ENCODE measurements around the gene PERM1. TPM values are rescaled to one million over a fixed set of nuclear protein-coding genes. Genes with fewer than 3 reads are reported as not detected.
A peak's percentile ranks its signal among the peaks of the same experiment; 100 is the strongest.

The PERM1 gene
- total and polyA plus RNA-seq, 2 of the 8 experiments (the other 6 are each of a cell fraction or from before 2014, with no cell fraction given), result not detected

DNA sequence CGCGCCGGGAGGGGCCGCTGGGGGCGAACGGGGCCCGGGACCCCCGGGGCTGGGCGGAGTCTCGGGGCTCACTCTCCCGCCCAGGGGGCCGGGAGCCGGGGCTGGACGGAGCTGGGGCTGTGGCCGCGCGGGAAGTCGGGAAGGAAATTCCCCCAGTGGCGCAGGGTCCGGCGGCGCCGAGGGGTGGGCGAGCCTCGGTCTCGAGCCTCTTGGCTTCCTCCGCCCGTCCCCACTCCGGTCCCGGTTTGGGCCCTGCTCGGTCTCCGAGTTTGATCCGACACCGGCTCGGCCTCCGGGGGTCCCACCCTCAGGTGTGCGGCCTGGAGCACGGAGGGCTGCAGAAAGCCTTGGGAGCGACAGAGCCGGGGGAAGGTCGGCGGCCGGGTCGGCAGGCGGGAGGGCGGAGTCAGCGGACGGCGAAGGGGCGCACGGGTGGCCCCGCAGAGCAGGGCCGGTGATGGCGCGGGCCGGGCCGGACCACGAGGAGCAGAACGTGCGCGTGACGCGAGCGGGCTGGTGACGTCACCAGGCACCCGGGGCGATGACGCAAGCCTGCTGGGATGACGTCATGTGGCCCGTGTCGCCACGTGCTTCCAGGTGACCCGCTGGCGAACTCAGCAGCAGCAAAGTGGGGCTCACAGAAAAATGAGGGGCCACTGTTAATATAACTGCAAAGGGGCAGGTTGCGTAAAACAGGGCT lies 18.6 kb upstream of the PERM1 start (continued):
- TF ChIP-seq, protein P1, sequence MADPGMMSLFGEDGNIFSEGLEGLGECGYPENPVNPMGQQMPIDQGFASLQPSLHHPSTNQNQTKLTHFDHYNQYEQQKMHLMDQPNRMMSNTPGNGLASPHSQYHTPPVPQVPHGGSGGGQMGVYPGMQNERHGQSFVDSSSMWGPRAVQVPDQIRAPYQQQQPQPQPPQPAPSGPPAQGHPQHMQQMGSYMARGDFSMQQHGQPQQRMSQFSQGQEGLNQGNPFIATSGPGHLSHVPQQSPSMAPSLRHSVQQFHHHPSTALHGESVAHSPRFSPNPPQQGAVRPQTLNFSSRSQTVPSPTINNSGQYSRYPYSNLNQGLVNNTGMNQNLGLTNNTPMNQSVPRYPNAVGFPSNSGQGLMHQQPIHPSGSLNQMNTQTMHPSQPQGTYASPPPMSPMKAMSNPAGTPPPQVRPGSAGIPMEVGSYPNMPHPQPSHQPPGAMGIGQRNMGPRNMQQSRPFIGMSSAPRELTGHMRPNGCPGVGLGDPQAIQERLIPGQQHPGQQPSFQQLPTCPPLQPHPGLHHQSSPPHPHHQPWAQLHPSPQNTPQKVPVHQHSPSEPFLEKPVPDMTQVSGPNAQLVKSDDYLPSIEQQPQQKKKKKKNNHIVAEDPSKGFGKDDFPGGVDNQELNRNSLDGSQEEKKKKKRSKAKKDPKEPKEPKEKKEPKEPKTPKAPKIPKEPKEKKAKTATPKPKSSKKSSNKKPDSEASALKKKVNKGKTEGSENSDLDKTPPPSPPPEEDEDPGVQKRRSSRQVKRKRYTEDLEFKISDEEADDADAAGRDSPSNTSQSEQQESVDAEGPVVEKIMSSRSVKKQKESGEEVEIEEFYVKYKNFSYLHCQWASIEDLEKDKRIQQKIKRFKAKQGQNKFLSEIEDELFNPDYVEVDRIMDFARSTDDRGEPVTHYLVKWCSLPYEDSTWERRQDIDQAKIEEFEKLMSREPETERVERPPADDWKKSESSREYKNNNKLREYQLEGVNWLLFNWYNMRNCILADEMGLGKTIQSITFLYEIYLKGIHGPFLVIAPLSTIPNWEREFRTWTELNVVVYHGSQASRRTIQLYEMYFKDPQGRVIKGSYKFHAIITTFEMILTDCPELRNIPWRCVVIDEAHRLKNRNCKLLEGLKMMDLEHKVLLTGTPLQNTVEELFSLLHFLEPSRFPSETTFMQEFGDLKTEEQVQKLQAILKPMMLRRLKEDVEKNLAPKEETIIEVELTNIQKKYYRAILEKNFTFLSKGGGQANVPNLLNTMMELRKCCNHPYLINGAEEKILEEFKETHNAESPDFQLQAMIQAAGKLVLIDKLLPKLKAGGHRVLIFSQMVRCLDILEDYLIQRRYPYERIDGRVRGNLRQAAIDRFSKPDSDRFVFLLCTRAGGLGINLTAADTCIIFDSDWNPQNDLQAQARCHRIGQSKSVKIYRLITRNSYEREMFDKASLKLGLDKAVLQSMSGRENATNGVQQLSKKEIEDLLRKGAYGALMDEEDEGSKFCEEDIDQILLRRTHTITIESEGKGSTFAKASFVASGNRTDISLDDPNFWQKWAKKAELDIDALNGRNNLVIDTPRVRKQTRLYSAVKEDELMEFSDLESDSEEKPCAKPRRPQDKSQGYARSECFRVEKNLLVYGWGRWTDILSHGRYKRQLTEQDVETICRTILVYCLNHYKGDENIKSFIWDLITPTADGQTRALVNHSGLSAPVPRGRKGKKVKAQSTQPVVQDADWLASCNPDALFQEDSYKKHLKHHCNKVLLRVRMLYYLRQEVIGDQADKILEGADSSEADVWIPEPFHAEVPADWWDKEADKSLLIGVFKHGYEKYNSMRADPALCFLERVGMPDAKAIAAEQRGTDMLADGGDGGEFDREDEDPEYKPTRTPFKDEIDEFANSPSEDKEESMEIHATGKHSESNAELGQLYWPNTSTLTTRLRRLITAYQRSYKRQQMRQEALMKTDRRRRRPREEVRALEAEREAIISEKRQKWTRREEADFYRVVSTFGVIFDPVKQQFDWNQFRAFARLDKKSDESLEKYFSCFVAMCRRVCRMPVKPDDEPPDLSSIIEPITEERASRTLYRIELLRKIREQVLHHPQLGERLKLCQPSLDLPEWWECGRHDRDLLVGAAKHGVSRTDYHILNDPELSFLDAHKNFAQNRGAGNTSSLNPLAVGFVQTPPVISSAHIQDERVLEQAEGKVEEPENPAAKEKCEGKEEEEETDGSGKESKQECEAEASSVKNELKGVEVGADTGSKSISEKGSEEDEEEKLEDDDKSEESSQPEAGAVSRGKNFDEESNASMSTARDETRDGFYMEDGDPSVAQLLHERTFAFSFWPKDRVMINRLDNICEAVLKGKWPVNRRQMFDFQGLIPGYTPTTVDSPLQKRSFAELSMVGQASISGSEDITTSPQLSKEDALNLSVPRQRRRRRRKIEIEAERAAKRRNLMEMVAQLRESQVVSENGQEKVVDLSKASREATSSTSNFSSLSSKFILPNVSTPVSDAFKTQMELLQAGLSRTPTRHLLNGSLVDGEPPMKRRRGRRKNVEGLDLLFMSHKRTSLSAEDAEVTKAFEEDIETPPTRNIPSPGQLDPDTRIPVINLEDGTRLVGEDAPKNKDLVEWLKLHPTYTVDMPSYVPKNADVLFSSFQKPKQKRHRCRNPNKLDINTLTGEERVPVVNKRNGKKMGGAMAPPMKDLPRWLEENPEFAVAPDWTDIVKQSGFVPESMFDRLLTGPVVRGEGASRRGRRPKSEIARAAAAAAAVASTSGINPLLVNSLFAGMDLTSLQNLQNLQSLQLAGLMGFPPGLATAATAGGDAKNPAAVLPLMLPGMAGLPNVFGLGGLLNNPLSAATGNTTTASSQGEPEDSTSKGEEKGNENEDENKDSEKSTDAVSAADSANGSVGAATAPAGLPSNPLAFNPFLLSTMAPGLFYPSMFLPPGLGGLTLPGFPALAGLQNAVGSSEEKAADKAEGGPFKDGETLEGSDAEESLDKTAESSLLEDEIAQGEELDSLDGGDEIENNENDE (IDR thresholded peaks at IDR 0.05; ENCODE audit: insufficient replicate concordance, low read length), result no peak
- TF ChIP-seq TAF7 (optimal IDR thresholded peaks at IDR 0.05; ENCODE audit: borderline replicate concordance, low read depth, low read length) (no peak), ZNF274 (IDR thresholded peaks at IDR 0.05; ENCODE audit: borderline replicate concordance, extremely low read depth, low read length) (no peak), KDM1A (IDR thresholded peaks at IDR 0.05; ENCODE audit: borderline replicate concordance, low read length) (peak; percentile 10; the same call in 1 of the 2 replicates), MAFK (IDR thresholded peaks at IDR 0.05; ENCODE audit: low read depth, low read length) (no peak), GTF2F1 (IDR thresholded peaks at IDR 0.05; ENCODE audit: borderline replicate concordance, low read depth, low read length) (no peak), TAF1 (IDR thresholded peaks at IDR 0.05; ENCODE audit: low read depth, low read length) (0 out of 2 replicates have a peak, but pooled peaks have one; percentile 38), KDM4A (IDR thresholded peaks at IDR 0.05; ENCODE audit: low read depth, low read length, severe bottlenecking) (peak; percentile 79), HDAC2 (IDR thresholded peaks at IDR 0.05; ENCODE audit: borderline replicate concordance in 1 of 2, low read depth in 2 of 2, low read length in 2 of 2) (0 out of 4 replicates have a peak, but pooled peaks of 1 of the 2 experiments have one; percentile 16), KDM5A (IDR thresholded peaks at IDR 0.05; ENCODE audit: low read length) (no peak)
